NT2/D1 (cell line): ENCODE data around the gene MACO1.

Source experiments
- SUZ12 ChIP-seq: IDR thresholded peaks from 2 replicates; pipeline ENCODE4 v1.6.1; 2011; ENCODE audit not compliant: insufficient read length, insufficient read depth; ENCODE audit errors: extremely low read depth
- YY1 ChIP-seq: IDR thresholded peaks from 2 replicates; pipeline ENCODE4 v1.6.1; 2011; ENCODE audit not compliant: insufficient read length, insufficient read depth
- ZNF274 ChIP-seq: IDR thresholded peaks from 2 replicates; pipeline ENCODE4 v1.6.1; 2011; ENCODE audit warnings: mild to moderate bottlenecking, low read depth, low read length

DNA sequence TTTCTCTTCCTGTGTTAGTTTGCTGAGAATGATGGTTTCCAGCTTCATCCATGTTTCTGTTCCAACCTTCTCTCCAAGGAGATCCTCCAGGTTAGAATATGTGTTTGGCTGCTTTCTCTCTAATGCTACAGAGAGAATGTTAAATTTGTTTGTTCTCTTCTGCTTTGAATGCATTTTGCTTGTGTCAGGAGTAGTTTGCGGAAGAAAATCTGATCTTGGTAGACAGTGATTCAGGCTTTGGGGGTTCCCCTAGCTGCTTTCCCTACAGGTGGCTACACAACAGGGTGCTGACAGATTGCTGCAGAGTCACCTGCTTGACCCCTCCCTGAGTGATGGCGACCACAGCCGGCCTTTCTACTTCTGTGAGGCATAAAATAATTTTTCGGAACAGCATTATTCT lies 41.8 kb downstream of the MACO1 start:
- TF ChIP-seq SUZ12 (no peak), YY1 (no peak), ZNF274 (no peak)
